GM18870 (cell line): ENCODE results near the gene MAP6.

Experiments
- ATAC-seq: cut with Tn5 transposase; IDR thresholded peaks from one replicate; pipeline ENCODE4 v1.9.1; 2021; ENCODE audit warnings: moderate library complexity; ENCODE audit not compliant: unreplicated experiment

Gene MAP6

DNA sequence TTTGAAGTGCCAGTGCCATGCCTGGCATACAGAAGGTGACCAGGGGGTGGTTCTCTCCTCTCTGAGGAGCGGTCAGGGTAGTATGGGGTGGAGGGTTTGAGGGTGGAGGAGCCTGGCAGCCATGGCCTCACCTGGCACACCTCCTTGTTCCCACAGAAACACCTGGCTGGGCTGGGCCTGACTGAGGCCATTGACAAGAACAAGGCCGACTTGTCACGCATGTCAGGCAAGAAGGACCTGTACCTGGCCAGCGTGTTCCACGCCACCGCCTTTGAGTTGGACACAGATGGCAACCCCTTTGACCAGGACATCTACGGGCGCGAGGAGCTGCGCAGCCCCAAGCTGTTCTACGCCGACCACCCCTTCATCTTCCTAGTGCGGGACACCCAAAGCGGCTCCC, 97.2 kb downstream of the MAP6 start:
- no peak for ATAC-seq

DNA sequence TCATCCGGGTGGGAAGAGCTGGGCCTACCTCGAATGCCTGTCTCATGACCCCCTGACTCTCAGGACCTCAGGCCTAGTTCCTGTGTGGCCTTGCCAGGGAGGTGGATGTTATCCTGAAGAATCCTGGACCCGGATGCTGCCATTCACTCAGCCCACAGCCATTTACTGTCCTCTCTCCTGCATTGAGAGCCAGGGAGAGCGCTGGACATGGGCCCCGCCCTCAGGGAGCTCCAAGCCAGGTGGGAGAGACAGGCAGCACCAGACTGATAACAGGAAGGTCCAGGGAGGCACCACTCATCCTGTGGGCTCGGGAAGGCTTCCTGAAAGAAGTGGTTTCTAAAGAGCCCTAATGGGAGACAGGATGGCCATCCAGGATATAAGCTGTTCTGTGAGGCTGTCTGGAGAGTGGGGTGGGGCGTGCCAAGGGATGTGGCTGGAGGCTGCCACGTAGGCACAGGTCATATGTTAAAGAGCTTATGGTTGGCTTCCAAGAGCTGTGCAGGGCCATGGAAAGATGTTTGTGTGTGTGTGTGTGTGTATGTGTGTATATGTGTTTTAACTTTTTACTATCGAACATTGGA, 98.2 kb downstream of the MAP6 start:
- no peak for ATAC-seq

DNA sequence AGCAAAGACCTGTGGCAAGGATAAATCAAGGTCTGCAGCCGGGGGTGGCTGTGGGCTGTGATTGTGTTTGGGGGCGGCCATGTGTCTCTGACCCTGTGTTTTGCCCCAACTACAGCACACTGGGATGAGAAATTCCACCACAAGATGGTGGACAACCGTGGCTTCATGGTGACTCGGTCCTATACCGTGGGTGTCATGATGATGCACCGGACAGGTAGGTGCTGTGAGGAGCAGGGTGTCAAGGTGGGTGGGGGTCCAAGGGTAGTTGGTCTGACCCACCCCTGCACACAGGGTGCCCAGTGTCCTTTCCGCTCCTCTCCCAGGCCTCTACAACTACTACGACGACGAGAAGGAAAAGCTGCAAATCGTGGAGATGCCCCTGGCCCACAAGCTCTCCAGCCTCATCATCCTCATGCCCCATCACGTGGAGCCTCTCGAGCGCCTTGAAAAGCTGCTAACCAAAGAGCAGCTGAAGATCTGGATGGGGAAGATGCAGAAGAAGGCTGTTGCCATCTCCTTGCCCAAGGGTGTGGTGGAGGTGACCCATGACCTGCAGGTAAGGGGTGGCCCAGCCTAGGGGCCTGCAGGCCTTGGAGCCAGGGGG, 100.1 kb downstream of the MAP6 start:
- no peak for ATAC-seq

DNA sequence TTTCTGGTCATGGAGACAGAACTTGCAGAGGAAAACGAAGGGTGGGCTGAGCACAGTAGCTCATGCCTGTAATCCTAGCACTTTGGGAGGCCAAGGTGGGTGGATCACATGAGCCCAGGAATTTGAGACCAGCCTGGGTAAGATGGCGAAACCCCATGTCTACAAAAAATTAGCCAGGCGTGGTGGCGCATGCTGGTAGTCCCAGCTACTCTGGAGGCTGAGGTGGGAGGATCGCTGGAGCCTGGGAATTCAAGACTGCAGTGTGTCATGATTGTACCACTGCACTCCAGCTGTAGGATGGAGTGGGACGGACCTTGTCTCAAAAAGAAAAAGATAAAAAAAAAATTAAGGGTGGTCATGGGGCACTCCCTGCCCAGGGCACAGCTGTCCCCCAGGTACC, 100.9 kb downstream of the MAP6 start:
- ATAC-seq = no peak

DNA sequence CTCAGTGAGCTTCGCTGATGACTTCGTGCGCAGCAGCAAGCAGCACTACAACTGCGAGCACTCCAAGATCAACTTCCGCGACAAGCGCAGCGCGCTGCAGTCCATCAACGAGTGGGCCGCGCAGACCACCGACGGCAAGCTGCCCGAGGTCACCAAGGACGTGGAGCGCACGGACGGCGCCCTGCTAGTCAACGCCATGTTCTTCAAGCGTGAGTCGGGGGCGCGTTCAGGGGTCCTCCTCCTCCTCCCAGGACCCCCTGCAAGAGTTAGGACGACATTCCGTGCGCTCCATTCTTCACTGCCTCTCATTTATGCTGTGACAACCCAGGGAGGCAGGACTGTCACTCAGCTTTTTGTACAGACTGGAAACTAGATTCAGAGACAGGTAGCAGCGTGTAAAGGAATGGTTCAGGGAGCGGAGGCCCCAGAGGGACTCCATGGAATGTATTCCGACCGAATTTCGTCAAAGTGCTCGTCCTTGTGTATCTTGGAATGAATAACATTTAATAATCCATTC, 102.0 kb downstream of the MAP6 start:
- ATAC-seq = no peak

DNA sequence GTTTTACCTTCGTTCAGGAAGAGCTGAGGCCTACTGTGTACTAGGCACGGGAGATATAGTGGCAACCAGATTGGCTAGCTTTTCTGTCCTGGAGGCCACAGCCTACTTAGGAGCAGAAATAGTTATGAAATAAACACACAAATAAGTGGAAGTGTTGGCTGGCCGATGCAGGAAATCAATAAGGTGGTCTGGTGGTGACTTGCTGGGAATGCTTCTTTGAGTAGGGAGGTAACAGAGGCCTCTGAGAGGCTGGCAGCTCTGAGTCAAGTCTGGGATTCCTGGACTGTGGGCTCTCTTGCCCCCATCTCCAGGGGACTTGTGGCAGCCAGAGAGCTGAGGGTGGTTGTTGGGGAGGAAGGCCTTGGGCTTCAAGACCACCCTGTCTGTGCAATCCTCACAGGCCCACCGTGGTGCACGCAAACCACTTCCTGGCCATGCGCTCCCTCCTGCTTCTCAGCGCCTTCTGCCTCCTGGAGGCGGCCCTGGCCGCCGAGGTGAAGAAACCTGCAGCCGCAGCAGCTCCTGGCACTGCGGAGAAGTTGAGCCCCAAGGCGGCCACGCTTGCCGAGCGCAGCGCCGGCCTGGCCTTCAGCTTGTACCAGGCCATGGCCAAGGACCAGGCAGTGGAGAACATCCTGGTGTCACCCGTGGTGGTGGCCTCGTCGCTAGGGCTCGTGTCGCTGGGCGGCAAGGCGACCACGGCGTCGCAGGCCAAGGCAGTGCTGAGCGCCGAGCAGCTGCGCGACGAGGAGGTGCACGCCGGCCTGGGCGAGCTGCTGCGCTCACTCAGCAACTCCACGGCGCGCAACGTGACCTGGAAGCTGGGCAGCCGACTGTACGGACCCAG, 102.7 kb downstream of the MAP6 start:
- no peak for ATAC-seq

DNA sequence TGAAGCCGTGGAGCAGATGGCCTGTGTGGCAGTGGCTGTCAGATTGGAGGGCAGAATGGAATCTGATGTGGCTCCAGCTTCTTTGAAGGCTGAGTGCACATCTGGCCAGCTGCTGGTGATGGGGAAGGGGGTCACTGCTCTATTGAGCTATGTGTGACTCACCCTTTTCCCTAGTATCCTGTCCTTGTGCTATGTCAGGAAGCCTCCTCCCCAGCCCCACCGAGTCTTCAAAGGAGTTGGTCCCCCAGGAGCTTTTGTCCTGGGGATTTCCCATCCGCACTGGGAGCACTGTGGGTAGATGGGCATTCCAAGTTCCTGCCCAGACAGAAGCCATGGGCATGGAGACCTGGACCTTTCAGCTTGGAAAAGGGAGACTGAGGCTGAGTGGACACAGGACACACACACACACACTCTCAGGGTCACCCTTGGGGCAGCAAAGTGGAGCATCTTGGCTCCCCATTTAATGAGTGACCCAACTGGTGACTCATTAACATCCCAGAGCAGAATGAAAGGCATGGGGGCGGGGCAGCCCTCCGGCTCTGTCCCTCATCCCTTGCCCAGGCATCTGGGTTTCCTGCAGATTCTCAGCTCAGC, 103.5 kb downstream of the MAP6 start:
- no peak for ATAC-seq

DNA sequence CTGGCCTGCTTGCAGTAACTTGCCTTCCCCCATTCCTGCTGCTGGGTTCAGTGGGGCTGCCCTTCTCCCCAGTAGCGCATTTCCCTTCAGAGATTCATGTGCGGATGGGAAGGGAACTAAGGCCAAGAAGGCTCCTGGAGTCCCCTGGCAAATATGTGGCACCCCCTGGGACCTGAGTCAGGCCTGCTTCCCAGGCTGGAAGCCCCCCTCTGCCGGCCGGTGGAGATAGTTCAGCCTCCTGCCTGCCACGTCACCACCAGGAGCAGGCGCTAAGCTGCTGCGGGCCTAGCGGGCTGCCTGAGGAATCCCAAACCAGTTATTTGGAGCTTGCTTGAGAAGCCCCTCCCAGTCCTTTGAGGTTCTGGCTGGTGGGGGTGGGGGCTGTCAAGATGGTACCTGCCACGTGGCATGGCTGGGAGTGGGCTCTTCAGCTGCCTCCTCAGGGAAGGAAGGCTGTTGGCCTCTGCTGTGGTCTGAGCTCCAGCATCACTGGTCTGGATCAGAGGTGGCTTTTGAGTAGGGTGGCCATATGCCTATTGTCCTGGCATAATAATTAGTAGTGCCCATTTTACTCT, 104.8 kb downstream of the MAP6 start:
- ATAC-seq = no peak

DNA sequence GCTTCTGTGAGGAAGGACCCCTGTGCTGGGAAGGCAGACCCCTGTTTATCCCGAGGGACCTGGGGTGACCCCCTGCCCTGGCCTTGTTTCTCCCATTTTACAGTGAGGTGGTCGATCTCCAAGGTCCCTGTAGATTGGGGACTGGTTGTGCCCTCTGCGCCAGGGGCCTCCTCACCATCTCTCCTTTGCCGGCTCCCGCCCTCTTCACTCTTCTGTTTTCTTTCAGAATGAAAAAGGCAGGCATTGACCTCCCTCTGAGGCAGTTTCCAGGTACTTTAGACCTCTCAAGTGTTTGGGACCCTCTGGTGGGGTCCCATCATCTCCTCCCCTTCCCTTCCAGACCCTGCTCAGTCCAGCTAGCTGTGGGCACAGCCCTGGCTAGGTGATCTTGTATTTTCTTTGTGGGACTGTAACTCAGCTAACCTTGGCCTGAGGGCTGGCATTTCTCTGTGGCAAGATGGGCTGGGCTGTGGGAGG, 105.3 kb downstream of the MAP6 start:
- ATAC-seq = no peak

DNA sequence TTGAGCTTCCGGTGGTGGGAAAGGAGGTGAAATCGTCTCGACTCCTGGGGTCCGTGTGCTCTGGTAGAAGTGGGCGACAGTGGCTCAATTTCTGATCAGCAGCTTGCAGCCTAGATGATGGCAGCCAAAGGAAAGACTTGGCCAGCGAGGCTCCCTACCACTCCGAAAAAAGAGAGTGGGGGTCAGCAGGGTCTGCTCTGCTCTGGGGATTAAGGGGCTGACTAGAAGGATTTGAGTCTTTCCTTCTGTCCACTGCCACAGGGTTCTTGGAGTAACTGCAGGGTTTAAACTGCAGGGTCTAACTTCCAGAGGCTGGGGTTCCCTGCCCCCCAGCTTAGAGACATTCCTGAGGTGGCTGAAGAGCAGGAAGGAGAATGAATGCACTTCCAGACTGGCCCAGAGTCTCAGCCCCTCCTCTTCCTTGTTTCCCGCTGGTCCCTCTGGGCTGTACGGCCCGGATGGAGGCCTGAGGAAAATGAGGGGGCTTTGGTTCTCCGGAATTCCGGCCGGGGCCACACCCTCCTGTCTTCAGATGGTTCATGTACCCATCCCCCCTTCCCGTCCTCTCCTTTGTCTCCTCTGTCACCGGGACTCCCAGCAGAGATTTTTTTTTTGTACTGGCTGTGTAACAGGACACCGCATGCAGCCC, 105.9 kb downstream of the MAP6 start:
- ATAC-seq = peak; percentile 3

DNA sequence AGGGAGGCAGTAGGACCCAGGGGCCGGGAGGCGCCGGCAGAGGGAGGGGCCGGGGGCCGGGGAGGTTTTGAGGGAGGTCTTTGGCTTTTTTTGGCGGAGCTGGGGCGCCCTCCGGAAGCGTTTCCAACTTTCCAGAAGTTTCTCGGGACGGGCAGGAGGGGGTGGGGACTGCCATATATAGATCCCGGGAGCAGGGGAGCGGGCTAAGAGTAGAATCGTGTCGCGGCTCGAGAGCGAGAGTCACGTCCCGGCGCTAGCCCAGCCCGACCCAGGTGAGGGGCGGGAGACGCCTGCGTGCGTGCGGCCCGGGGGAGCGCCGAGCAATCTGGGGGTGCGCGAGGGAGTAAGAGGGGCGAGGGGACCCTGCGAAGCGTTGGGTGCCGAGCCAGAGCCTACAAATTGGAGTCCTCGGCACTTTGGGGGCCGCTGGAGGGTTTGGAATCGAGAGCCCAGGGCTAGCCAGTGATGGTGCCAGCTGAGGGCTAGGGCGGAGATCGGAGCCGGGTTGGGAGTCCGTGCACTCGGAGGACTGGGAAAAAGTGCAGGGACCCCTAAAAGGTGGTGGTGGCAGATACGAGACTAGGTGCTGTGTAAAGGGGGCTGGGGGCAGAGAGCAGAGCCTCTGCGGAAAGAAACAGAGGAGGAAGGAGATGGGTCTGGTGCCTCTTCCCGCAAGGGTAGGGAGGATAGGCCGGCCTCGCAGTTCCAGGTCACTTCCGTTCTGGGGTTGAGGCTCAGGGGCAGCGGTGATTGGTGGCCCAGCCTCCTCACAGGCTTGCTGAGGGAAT, 106.6 kb downstream of the MAP6 start, which contains the start of gene SERPINH1:
Gene SERPINH1, plus strand, starts transcription at position 206 of the 788 bp plus-strand sequence. CDS start 4,097 bp downstream, outside the sequence.
- peak; percentile 76 for ATAC-seq

DNA sequence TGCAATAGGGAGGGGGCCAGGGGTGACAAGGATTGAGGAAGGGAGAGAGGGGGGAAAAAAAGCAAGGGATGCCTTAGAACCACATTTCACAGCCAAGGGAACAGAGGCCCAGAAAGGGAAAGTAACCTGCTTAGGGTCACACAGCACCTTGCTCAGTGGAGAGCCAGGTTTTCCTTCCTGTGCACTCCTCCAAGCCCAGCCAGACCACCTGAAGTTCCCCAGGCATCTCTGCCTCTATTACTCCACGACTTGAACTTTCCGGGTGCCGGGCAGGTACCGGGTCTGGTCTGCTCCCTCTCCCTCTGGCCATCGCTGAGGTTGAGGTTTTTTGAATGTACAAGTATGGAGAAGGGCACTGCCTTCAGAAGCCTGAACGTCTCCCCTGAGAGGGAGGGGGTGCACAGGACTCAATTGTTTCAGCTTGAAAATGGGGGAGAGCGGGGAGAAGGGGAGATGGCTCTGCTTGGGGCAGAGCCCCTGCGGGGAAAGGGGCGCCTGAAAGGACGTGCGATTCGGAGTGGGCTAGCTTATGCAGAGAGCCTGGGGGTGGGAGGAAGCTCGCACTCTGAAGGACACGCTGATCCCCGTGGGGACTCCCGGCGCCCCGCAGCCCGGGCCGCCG, 107.3 kb downstream of the MAP6 start:
- no peak for ATAC-seq

DNA sequence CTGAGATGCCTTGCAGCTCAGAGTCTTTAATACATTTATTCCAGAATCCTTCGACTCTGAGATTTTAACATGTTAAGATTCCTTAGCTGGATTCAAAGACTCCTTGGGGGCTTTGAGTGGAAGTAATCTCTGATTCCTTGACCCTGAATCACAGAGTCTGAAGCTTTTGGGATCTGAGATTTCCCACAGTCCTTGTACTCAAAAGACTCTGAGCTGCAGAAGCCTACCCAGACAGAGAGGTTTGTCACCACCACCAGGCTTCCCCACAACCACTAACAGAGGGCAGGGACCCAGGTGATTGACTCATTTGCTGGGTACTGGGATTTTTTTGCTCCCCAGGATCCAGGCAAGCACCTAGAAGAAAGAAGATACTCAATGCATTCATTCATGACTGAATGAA, 108.2 kb downstream of the MAP6 start:
- no peak for ATAC-seq

DNA sequence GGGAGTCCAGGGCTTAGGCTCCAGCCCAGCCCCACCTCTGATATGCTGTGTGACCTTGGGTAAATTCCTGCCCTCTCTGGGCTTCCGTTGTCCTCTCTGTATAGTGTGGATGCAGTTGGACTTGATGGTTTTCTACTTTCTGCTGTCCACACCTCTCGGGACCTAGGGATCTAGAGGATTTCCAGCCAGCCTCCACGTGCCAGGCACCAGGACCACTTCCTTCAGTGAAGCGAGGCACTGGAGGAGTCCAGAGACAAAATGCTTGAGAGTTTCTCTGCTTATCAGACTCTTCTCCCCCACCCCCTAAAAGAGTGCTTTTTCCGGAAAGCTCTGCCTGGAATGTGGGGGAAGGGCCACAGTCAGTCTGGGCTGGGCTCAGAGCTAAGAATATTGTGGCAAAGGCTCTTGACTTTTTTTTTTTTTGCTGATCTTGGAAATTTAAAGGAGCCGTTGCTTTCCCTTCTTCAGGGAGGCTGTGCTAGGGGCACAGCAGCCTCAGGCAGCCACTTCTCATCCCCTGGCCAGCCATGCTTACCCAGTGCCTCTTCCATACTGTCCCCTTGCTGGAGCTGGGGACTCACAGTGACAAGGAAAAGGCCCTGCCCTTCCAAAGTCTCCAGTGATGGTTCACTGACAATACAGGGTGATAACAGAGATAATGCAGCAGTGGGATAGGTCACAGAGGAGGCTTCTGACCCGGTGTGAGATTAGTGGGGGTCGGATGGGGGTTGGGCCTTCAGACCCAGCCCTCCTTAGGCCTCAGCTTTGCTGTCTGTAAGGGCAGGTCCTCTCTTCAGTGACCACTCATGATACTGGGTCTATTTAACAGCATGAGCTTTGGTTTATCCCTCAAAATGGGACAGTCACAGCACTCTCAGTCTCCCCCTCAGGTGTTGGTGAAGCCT, 109.6 kb downstream of the MAP6 start:
- no peak for ATAC-seq

DNA sequence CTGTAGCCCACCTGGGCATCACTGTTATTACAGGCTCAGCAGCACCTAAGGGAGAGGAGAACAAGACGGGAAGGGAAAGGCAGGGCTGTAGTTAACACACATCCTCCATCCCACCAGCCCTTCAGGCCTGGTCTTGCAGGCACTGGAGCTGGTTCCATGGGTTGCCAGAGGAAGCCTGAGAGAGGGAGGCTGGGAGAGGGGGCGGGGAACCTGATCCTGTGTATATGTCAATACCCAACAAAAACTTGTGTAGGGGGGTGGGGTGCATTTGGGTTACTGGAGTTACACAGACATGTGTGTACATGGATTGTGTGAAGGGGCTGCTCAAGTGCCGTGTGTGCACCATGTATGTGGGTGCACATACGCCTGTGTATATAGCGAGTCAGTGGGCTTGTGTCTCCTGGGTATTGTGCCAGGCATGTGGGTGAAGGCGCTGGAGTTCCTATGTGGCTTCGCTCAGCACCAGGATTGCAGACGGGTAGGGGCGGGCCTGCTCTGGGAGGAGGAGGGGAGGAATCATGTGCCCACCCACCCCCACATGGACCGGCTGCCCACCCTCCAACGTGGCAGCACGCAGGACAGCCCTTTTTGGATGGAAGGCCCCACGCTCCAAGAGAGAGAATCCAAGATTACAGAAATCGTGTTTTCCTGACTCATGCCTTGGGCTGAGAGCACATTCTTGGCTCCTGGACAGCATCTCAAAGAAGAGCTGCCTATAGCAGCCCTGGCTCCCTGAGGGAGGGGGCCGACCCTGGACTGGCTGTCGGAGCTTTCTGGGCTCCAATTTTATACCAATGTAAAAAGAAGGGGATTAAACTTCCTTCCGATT, 111.0 kb downstream of the MAP6 start:
- no peak for ATAC-seq

DNA sequence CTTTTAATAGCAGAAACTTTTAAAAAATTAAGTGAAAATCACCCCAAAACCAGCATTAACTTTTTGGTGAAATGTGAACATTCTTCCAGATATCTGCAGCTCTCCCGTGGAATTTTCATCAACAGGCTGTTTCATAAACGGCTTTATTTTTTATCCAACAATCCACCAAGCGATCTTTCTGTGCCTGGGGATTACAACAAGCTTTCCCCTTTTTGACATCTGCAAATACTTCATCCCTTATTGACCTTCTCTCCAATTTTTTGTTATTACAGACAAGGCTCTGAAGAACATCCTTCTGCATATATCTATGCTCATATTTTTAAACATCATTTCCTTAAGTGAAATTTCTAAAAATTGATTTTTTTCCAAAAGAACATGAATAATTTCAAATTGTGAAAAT, 112.6 kb downstream of the MAP6 start:
- no peak for ATAC-seq

DNA sequence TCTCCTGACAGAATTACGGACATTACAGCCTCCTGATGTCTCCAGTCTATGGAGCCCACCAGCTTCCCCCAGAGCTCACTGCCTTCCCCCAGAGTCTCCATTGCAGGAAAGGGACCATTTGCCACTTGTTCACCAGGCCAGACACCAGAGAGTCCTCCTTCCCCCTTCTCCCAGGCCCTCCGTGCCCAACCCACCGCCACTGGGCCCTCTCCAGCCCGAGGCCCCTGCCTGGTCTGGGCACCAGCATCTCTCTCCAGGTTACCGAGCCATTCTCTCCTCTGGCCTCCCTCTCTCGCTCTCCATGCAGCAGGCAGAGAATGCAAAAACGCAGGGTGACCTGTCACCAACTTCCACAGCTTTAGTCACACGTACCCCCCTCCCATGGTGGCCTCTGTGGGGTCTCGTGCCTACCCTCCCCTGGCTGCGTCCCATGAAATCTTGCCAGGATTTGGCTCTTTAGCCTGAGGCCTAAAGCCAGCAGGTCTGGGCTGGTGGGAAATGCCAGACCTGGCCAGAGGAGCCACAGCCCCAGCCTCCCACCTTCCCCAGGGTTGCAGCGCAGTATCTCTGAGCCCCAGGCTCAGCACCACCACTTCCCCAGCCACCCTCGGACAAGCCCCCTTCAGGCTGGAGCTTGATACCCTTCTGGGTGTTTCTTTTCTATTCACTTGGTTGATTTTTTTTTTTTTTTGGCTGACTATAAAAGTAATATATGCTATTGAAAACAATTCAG, 113.6 kb downstream of the MAP6 start:
- no peak for ATAC-seq
